ENCODE measurements around the gene ADAMTS5.
A peak's percentile ranks its signal among the peaks of the same experiment; 100 is the strongest.

The ADAMTS5 gene

GRCh38 chr21:26948194-26948593 is 18.7 kb downstream of the ADAMTS5 start:
- DNase-seq = no peak

- no peak for DNase-seq
Measured at GRCh38 chr21:26946744-26947446, 20.0 kb downstream of the ADAMTS5 start.

- DNase-seq = no peak
Measured at GRCh38 chr21:26945916-26946675, 20.8 kb downstream of the ADAMTS5 start.

GRCh38 chr21:26943921-26944320 is 23.0 kb downstream of the ADAMTS5 start:
- no peak for DNase-seq

- peak; percentile 74 for DNase-seq
Measured at GRCh38 chr21:26941421-26941820, 25.5 kb downstream of the ADAMTS5 start.

- DNase-seq = peak; percentile 81
Measured at GRCh38 chr21:26939601-26940111, 27.2 kb downstream of the ADAMTS5 start.

GRCh38 chr21:26936641-26937040 is 30.2 kb downstream of the ADAMTS5 start:
- DNase-seq = no peak

- no peak for DNase-seq
Measured at GRCh38 chr21:26935977-26936376, 30.9 kb downstream of the ADAMTS5 start.

- DNase-seq = no peak
Measured at GRCh38 chr21:26934383-26934782, 32.5 kb downstream of the ADAMTS5 start.

- DNase-seq = no peak
Measured at GRCh38 chr21:26933448-26933847, 33.4 kb downstream of the ADAMTS5 start.

- no peak for DNase-seq
Measured at GRCh38 chr21:26925636-26926035, 41.3 kb downstream of the ADAMTS5 start.

- no peak for DNase-seq
Measured at GRCh38 chr21:26925122-26925521, 41.8 kb downstream of the ADAMTS5 start.

- DNase-seq = no peak
Measured at GRCh38 chr21:26923986-26924385, 42.9 kb downstream of the ADAMTS5 start.

GRCh38 chr21:26920055-26920454 is 46.8 kb downstream of the ADAMTS5 start:
- DNase-seq = no peak

- peak; percentile 33 for DNase-seq
Measured at GRCh38 chr21:26918323-26919079, 48.4 kb downstream of the ADAMTS5 start.

- no peak for DNase-seq
Measured at GRCh38 chr21:26916799-26917198, 50.1 kb downstream of the ADAMTS5 start.

- no peak for DNase-seq
Measured at GRCh38 chr21:26914557-26914956, 52.3 kb downstream of the ADAMTS5 start.

GRCh38 chr21:26912466-26912865 is 54.4 kb downstream of the ADAMTS5 start:
- no peak for DNase-seq

GRCh38 chr21:26909972-26910371 is 56.9 kb downstream of the ADAMTS5 start:
- peak; percentile 54 for DNase-seq

GRCh38 chr21:26900980-26901379 is 65.9 kb downstream of the ADAMTS5 start:
- no peak for DNase-seq

- DNase-seq = no peak
Measured at GRCh38 chr21:26892151-26892550, 74.7 kb downstream of the ADAMTS5 start.

GRCh38 chr21:26888931-26889330 is 78.0 kb downstream of the ADAMTS5 start:
- DNase-seq = no peak

GRCh38 chr21:26888256-26888655 is 78.6 kb downstream of the ADAMTS5 start:
- no peak for DNase-seq

Measured in fibroblast of skin of back (primary cell).